HCT116 (cell line): ENCODE measurements around the gene MINDY3.

Experiments used
- EGR1 ChIP-seq: IDR thresholded peaks from 2 replicates; pipeline ENCODE4 v1.6.1; 2012; ENCODE audit warnings: low read depth
- EZH2 ChIP-seq: fragments of 200-600 bp; sonication (generic); IDR thresholded peaks from 2 replicates; pipeline ENCODE4 v1.6.1; 2017; ENCODE audit warnings: antibody characterized with exemption, mixed run types
- EZH2phosphoT487 ChIP-seq: fragments of 200-600 bp; IDR thresholded peaks from 2 replicates; pipeline ENCODE4 v1.6.1; 2018; ENCODE audit warnings: antibody characterized with exemption, borderline replicate concordance
- POLR2A ChIP-seq: IDR thresholded peaks from 2 replicates; pipeline ENCODE4 v1.7.0; 2011; ENCODE audit warnings: borderline replicate concordance; ENCODE audit not compliant: insufficient read depth, insufficient read length; ENCODE audit errors: extremely low read depth
- SP1 ChIP-seq: IDR thresholded peaks from 2 replicates; pipeline ENCODE4 v1.6.1; 2012; ENCODE audit warnings: low read depth
- TCF7L2 ChIP-seq: IDR thresholded peaks from 2 replicates; pipeline ENCODE4 v1.7.0; 2011; ENCODE audit warnings: borderline replicate concordance, inconsistent platforms; ENCODE audit not compliant: insufficient read depth, insufficient read length; ENCODE audit errors: extremely low read depth
- ZFX ChIP-seq: fragments of 450-650 bp; IDR thresholded peaks from 2 replicates; pipeline ENCODE4 v1.6.1; 2017
- ZNF274 ChIP-seq: fragments of 200-500 bp; sonication (Bioruptor generic); IDR thresholded peaks from 2 replicates; pipeline ENCODE4 v1.6.1; 2014; ENCODE audit warnings: mild to moderate bottlenecking, low read depth, low read length, inconsistent platforms
- TF ChIP-seq, protein P1 (sequence below): IDR thresholded peaks from 2 replicates; pipeline ENCODE4 v1.6.1; 2011; ENCODE audit warnings: mild to moderate bottlenecking, low read length, moderate library complexity; ENCODE audit not compliant: insufficient replicate concordance; ENCODE audit errors: extremely low read depth
- TF ChIP-seq, protein P2 (sequence below), 3 experiments: fragments of 200-600 bp in 1 of 3; sonication (generic) in 1 of 3; IDR thresholded peaks in 2 of 3; conservative IDR thresholded peaks in 1 of 3; 2 replicates each; pipeline ENCODE4 v1.5.1; 2012 to 2017; ENCODE audit warnings: low read depth in 2 of 3, low read length in 2 of 3, antibody characterized with exemption in 1 of 3, borderline replicate concordance in 1 of 3, control low read depth in 1 of 3, mild to moderate bottlenecking in 1 of 3, mixed read lengths in 1 of 3, mixed run types in 1 of 3, moderate library complexity in 1 of 3; ENCODE audit not compliant: insufficient read depth in 1 of 3
- TF ChIP-seq, protein P3 (sequence below): IDR thresholded peaks from 2 replicates; pipeline ENCODE4 v1.6.1; 2012; ENCODE audit warnings: low read depth
- TF ChIP-seq, protein P4 (sequence below): IDR thresholded peaks from 2 replicates; pipeline ENCODE4 v1.6.1; 2012

DNA sequence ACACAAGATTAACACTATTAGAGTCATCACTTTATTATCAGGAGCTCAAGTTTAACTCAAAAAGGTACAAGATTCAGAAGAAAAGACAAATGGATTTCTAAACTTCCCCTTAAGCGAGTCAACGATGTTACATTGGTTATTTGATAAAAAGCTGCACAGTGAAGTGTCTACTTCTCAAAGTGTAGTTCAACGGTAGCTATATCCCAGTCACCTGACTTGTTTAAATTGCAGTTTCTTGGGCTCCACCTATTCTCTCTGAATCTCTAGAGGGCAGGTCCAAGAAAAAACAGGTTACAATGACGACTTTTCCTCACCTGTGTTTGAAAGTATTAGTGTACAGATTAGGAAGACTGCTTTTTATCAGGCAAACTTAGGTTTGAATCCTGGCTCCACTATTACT, 16.6 kb downstream of the MINDY3 start:
- TF ChIP-seq, protein P1, sequence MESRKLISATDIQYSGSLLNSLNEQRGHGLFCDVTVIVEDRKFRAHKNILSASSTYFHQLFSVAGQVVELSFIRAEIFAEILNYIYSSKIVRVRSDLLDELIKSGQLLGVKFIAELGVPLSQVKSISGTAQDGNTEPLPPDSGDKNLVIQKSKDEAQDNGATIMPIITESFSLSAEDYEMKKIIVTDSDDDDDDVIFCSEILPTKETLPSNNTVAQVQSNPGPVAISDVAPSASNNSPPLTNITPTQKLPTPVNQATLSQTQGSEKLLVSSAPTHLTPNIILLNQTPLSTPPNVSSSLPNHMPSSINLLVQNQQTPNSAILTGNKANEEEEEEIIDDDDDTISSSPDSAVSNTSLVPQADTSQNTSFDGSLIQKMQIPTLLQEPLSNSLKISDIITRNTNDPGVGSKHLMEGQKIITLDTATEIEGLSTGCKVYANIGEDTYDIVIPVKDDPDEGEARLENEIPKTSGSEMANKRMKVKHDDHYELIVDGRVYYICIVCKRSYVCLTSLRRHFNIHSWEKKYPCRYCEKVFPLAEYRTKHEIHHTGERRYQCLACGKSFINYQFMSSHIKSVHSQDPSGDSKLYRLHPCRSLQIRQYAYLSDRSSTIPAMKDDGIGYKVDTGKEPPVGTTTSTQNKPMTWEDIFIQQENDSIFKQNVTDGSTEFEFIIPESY: no peak
- TF ChIP-seq, protein P2, sequence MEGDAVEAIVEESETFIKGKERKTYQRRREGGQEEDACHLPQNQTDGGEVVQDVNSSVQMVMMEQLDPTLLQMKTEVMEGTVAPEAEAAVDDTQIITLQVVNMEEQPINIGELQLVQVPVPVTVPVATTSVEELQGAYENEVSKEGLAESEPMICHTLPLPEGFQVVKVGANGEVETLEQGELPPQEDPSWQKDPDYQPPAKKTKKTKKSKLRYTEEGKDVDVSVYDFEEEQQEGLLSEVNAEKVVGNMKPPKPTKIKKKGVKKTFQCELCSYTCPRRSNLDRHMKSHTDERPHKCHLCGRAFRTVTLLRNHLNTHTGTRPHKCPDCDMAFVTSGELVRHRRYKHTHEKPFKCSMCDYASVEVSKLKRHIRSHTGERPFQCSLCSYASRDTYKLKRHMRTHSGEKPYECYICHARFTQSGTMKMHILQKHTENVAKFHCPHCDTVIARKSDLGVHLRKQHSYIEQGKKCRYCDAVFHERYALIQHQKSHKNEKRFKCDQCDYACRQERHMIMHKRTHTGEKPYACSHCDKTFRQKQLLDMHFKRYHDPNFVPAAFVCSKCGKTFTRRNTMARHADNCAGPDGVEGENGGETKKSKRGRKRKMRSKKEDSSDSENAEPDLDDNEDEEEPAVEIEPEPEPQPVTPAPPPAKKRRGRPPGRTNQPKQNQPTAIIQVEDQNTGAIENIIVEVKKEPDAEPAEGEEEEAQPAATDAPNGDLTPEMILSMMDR (IDR thresholded peaks at IDR 0.05 in 2 of 3, conservative IDR thresholded peaks at IDR 0.05 in 1 of 3; ENCODE audit: borderline replicate concordance in 1 of 3, insufficient read depth in 1 of 3, low read depth in 2 of 3, low read length in 2 of 3): no peak
- TF ChIP-seq, protein P3, sequence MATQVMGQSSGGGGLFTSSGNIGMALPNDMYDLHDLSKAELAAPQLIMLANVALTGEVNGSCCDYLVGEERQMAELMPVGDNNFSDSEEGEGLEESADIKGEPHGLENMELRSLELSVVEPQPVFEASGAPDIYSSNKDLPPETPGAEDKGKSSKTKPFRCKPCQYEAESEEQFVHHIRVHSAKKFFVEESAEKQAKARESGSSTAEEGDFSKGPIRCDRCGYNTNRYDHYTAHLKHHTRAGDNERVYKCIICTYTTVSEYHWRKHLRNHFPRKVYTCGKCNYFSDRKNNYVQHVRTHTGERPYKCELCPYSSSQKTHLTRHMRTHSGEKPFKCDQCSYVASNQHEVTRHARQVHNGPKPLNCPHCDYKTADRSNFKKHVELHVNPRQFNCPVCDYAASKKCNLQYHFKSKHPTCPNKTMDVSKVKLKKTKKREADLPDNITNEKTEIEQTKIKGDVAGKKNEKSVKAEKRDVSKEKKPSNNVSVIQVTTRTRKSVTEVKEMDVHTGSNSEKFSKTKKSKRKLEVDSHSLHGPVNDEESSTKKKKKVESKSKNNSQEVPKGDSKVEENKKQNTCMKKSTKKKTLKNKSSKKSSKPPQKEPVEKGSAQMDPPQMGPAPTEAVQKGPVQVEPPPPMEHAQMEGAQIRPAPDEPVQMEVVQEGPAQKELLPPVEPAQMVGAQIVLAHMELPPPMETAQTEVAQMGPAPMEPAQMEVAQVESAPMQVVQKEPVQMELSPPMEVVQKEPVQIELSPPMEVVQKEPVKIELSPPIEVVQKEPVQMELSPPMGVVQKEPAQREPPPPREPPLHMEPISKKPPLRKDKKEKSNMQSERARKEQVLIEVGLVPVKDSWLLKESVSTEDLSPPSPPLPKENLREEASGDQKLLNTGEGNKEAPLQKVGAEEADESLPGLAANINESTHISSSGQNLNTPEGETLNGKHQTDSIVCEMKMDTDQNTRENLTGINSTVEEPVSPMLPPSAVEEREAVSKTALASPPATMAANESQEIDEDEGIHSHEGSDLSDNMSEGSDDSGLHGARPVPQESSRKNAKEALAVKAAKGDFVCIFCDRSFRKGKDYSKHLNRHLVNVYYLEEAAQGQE: no peak
- TF ChIP-seq ZNF274: no peak
- no peak for TF ChIP-seq SP1
- no peak for TF ChIP-seq TCF7L2
- TF ChIP-seq, protein P4, sequence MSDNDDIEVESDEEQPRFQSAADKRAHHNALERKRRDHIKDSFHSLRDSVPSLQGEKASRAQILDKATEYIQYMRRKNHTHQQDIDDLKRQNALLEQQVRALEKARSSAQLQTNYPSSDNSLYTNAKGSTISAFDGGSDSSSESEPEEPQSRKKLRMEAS: no peak
- TF ChIP-seq EZH2phosphoT487: no peak
- TF ChIP-seq EZH2: no peak
- no peak for TF ChIP-seq POLR2A
- no peak for TF ChIP-seq ZFX
- no peak for TF ChIP-seq EGR1
